Suprapubic skin (tissue), 2 donors: Measurements from ENCODE around the gene SOHLH2.

Experiments used
- EP300 ChIP-seq: sonication (generic); formaldehyde crosslinking; IDR thresholded peaks from one replicate; pipeline ENCODE4 v1.6.1; 2017; ENCODE audit warnings: antibody characterized with exemption
- POLR2A ChIP-seq, 2 donors: fragments of 450-650 bp; IDR thresholded peaks; one replicate each; pipeline ENCODE4 v1.6.1; 2017; ENCODE audit warnings: antibody characterized with exemption in 2 of 2, mild to moderate bottlenecking in 2 of 2, moderate library complexity in 2 of 2

- no peak for TF ChIP-seq POLR2A (IDR thresholded peaks at IDR 0.05)
- no peak for TF ChIP-seq EP300
These were observed 34.3 kb upstream of the SOHLH2 start for GRCh38 chr13:36248700-36249099.
